ENCODE data around the gene SVOP. TPM values are rescaled to one million over a fixed set of nuclear protein-coding genes. Genes with fewer than 3 reads are reported as not detected.
A peak's percentile ranks its signal among the peaks of the same experiment; 100 is the strongest.

The SVOP gene
- total and polyA plus RNA-seq, 2 donors from 2014 or later: 0.04 TPM; not detected in 1

DNA sequence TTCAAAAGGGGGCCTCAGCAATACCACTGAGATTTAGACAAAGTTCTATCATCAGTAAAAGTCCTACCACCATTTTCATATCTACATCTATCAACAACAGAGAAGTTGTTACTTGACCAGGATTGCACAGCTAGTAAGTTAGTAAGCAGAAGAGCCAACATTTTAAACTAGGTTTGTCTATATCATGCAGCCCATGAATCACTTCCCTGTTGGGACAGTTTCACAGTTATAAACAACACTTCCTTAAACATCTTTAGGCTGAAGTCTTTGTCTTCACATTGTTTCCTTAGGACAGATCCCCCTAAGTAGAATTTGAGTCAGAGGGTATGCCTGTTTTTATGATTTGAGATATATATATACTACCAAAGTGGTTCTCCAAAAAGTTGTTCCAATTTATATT is 72.5 kb downstream of the SVOP start:
- intact Hi-C loops (cut with DNase I): no loop called here
- Histone ChIP-seq H3K36me3 (ENCODE audit: control insufficient read depth in 2 of 3, insufficient read depth in 3 of 3, low read length in 3 of 3) (no peaks in the 10 kb centered on the region), H3K9me3 (ENCODE audit: control insufficient read depth in 2 of 3, insufficient read depth in 1 of 3, low read length in 3 of 3) (peaks cover 0 to 4% (median 2%) of the 10 kb centered on the region in 3 donors), H3K9ac (ENCODE audit: low read length in 3 of 3) (no peak overlapping the region), H3K4me1 (ENCODE audit: control insufficient read depth in 2 of 3, insufficient read depth in 2 of 3, low read depth in 1 of 3, low read length in 3 of 3) (peaks cover 0 to 12% (median 3%) of the 10 kb centered on the region in 3 donors), H3K27me3 (ENCODE audit: control insufficient read depth, insufficient read depth, low read length) (no peaks in the 10 kb centered on the region), H3K27ac (ENCODE audit: low read depth in 2 of 2, low read length in 2 of 2) (no peak overlapping the region), H3K4me3 (ENCODE audit: low read length in 3 of 3) (no peak overlapping the region)
- FAIRE-seq (no peak), DNase-seq (no peak)
- TF ChIP-seq, protein P1, sequence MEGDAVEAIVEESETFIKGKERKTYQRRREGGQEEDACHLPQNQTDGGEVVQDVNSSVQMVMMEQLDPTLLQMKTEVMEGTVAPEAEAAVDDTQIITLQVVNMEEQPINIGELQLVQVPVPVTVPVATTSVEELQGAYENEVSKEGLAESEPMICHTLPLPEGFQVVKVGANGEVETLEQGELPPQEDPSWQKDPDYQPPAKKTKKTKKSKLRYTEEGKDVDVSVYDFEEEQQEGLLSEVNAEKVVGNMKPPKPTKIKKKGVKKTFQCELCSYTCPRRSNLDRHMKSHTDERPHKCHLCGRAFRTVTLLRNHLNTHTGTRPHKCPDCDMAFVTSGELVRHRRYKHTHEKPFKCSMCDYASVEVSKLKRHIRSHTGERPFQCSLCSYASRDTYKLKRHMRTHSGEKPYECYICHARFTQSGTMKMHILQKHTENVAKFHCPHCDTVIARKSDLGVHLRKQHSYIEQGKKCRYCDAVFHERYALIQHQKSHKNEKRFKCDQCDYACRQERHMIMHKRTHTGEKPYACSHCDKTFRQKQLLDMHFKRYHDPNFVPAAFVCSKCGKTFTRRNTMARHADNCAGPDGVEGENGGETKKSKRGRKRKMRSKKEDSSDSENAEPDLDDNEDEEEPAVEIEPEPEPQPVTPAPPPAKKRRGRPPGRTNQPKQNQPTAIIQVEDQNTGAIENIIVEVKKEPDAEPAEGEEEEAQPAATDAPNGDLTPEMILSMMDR (IDR thresholded peaks at IDR 0.05; ENCODE audit: borderline replicate concordance, extremely low read depth, insufficient read depth): no peak

DNA sequence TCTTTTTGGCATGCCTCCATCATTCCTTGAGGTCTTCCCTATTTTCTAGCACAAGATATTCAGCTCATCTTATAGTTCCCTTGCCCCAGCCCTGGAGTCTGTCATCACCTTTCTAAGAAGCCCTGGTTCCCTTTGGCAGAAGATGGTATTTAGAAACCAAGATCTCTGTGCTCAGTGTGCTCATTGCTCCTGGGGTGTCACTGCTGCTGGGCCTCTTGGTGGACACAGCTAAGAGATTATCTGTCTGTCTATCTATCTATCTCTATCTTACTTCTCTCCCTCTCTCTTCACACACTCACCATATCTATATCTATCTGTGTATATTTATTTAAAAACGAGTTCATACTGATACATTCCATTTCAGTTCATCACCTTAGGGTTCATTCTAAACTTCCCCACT is 73.8 kb downstream of the SVOP start:
- TF ChIP-seq, protein P1 (IDR thresholded peaks at IDR 0.05; ENCODE audit: borderline replicate concordance, extremely low read depth, insufficient read depth): no peak
- Histone ChIP-seq H3K36me3 (ENCODE audit: control insufficient read depth in 2 of 3, insufficient read depth in 3 of 3, low read length in 3 of 3) (no peaks in the 10 kb centered on the region), H3K27ac (ENCODE audit: low read depth in 2 of 2, low read length in 2 of 2) (no peak overlapping the region), H3K27me3 (ENCODE audit: control insufficient read depth, insufficient read depth, low read length) (no peaks in the 10 kb centered on the region), H3K4me3 (ENCODE audit: low read length in 3 of 3) (no peak overlapping the region), H3K4me1 (ENCODE audit: control insufficient read depth in 2 of 3, insufficient read depth in 2 of 3, low read depth in 1 of 3, low read length in 3 of 3) (peaks cover 0 to 12% (median 3%) of the 10 kb centered on the region in 3 donors), H3K9me3 (ENCODE audit: control insufficient read depth in 2 of 3, insufficient read depth in 1 of 3, low read length in 3 of 3) (peaks cover 0 to 4% (median 2%) of the 10 kb centered on the region in 3 donors), H3K9ac (ENCODE audit: low read length in 3 of 3) (no peak overlapping the region)
- FAIRE-seq: no peak
- intact Hi-C loops (cut with DNase I): no loop called here
- no peak for DNase-seq

DNA sequence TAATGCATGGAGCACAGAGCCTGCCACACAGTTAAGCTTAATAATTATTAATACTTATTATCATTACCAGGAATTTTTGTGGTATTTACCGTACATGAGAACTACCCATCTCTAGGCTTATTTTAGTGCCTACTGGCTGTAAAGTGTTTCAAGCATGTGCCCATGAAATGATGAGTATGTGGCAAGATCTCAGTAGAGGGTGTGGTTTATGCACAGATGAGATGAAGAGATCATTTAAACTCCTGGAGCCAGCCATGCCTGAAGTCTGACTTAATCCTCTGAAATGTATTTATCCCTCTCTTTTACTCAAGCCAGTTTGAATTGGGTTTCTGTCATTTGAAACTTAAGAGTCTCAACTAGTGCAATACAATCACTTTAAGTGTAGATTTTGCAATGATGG is 80.7 kb downstream of the SVOP start:
- Histone ChIP-seq H3K9ac (ENCODE audit: low read length in 3 of 3) (no peak overlapping the region), H3K9me3 (ENCODE audit: control insufficient read depth in 2 of 3, insufficient read depth in 1 of 3, low read length in 3 of 3) (no peaks in the 10 kb centered on the region), H3K4me1 (ENCODE audit: control insufficient read depth in 2 of 3, insufficient read depth in 2 of 3, low read depth in 1 of 3, low read length in 3 of 3) (no peaks in the 10 kb centered on the region), H3K4me3 (ENCODE audit: low read length in 3 of 3) (no peak overlapping the region), H3K36me3 (ENCODE audit: control insufficient read depth in 2 of 3, insufficient read depth in 3 of 3, low read length in 3 of 3) (no peaks in the 10 kb centered on the region), H3K27ac (ENCODE audit: low read depth in 2 of 2, low read length in 2 of 2) (no peak overlapping the region), H3K27me3 (ENCODE audit: control insufficient read depth, insufficient read depth, low read length) (no peaks in the 10 kb centered on the region)
- DNase-seq (no peak), FAIRE-seq (no peak)
- TF ChIP-seq, protein P1 (IDR thresholded peaks at IDR 0.05; ENCODE audit: borderline replicate concordance, extremely low read depth, insufficient read depth): no peak
- intact Hi-C loops (cut with DNase I): no loop called here

DNA sequence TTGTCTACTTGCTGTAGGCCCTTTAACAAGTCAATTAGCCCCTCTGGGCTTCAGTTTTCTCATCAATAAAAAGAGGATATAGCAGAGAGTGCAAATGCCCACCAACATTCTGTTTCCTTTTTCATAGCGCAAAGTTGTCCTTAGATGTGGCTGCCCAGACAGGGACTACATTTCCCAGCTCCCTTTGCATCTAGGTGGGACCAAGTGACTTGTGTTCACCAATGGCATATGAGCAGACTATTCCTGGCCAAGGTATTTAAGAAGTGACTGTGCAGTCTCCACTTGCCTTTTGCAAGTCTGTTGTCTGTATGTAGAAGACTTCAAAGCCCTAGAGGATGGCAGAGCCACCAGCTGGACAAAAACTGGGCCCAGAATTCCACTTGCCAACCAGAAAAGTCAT is 81.3 kb downstream of the SVOP start:
- no peak overlapping the region for H3K4me3 ChIP-seq (ENCODE audit: low read length in 3 of 3)
- no peaks in the 10 kb centered on the region for H3K36me3 ChIP-seq (ENCODE audit: control insufficient read depth in 2 of 3, insufficient read depth in 3 of 3, low read length in 3 of 3)
- TF ChIP-seq, protein P1 (IDR thresholded peaks at IDR 0.05; ENCODE audit: borderline replicate concordance, extremely low read depth, insufficient read depth): no peak
- H3K27ac ChIP-seq (ENCODE audit: low read depth in 2 of 2, low read length in 2 of 2): no peak overlapping the region
- H3K9me3 ChIP-seq (ENCODE audit: control insufficient read depth in 2 of 3, insufficient read depth in 1 of 3, low read length in 3 of 3): no peaks in the 10 kb centered on the region
- no peaks in the 10 kb centered on the region for H3K27me3 ChIP-seq (ENCODE audit: control insufficient read depth, insufficient read depth, low read length)
- FAIRE-seq: no peak
- H3K4me1 ChIP-seq (ENCODE audit: control insufficient read depth in 2 of 3, insufficient read depth in 2 of 3, low read depth in 1 of 3, low read length in 3 of 3): no peaks in the 10 kb centered on the region
- intact Hi-C loops (cut with DNase I): no loop called here
- peak in 1 of 5 donors; percentile 26 for DNase-seq
- no peak overlapping the region for H3K9ac ChIP-seq (ENCODE audit: low read length in 3 of 3)

Measured in kidney (tissue), 14 donors.